HEK293T (cell line): ENCODE measurements around the gene IGSF23.
A peak's percentile ranks its signal among the peaks of the same experiment; 100 is the strongest.

Source experiments
- CTCF ChIA-PET: fragments of 350-600 bp; formaldehyde crosslinking; extraction: SDS; loops from one replicate; lab custom pipeline; 2021; ENCODE audit warnings: antibody characterized with exemption, inconsistent platforms; lab: Yijun Ruan, JAX
- POLR2A ChIA-PET: fragments of 350-600 bp; formaldehyde crosslinking; extraction: SDS; loops from one replicate; lab custom pipeline; 2020; ENCODE audit warnings: antibody characterized with exemption, inconsistent platforms; lab: Yijun Ruan, JAX
- DNase-seq: peaks from one replicate; pipeline ENCODE4 v3.0.0; 2012; ENCODE audit warnings: mixed read lengths; ENCODE audit errors: extremely low spot score
- ARNT ChIP-seq: fragments of 450-650 bp; IDR thresholded peaks from 2 replicates; pipeline ENCODE4 v1.6.1; 2017; ENCODE audit warnings: mild to moderate bottlenecking
- BHLHE40 ChIP-seq: fragments of 450-650 bp; IDR thresholded peaks from 2 replicates; pipeline ENCODE4 v1.6.1; 2016; ENCODE audit warnings: mild to moderate bottlenecking, moderate library complexity, borderline replicate concordance
- CTBP1 ChIP-seq: fragments of 450-650 bp; IDR thresholded peaks from 2 replicates; pipeline ENCODE4 v1.6.1; 2016; ENCODE audit warnings: borderline replicate concordance
- ELF4 ChIP-seq: fragments of 450-650 bp; IDR thresholded peaks from 2 replicates; pipeline ENCODE4 v1.6.1; 2017; ENCODE audit warnings: antibody characterized with exemption
- FOXA1 ChIP-seq: fragments of 450-650 bp; IDR thresholded peaks from 2 replicates; pipeline ENCODE4 v1.6.1; 2016; ENCODE audit warnings: mild to moderate bottlenecking
- FOXK2 ChIP-seq: fragments of 450-650 bp; IDR thresholded peaks from 2 replicates; pipeline ENCODE4 v1.6.1; 2016; ENCODE audit warnings: mild to moderate bottlenecking
- FOXM1 ChIP-seq: fragments of 450-650 bp; IDR thresholded peaks from 2 replicates; pipeline ENCODE4 v1.6.1; 2017; ENCODE audit warnings: mild to moderate bottlenecking, borderline replicate concordance
- HDGF ChIP-seq: fragments of 450-650 bp; IDR thresholded peaks from 2 replicates; pipeline ENCODE4 v1.6.1; 2017; ENCODE audit warnings: antibody characterized with exemption, borderline replicate concordance
- L3MBTL2 ChIP-seq: fragments of 450-650 bp; conservative IDR thresholded peaks from 2 replicates; pipeline ENCODE4 v1.6.1; 2016; ENCODE audit warnings: mild to moderate bottlenecking
- LEF1 ChIP-seq: fragments of 450-650 bp; IDR thresholded peaks from 2 replicates; pipeline ENCODE4 v1.6.1; 2017; ENCODE audit warnings: mild to moderate bottlenecking, borderline replicate concordance
- NFRKB ChIP-seq: fragments of 450-650 bp; IDR thresholded peaks from 2 replicates; pipeline ENCODE4 v1.6.1; 2016; ENCODE audit warnings: mild to moderate bottlenecking, moderate library complexity
- SP1 ChIP-seq: fragments of 450-650 bp; IDR thresholded peaks from 2 replicates; pipeline ENCODE4 v1.6.1; 2017
- SUZ12 ChIP-seq: fragments of 450-650 bp; IDR thresholded peaks from 2 replicates; pipeline ENCODE4 v1.6.1; 2016; ENCODE audit warnings: mild to moderate bottlenecking
- TARDBP ChIP-seq: fragments of 450-650 bp; IDR thresholded peaks from 2 replicates; pipeline ENCODE4 v1.6.1; 2016
- ZNF384 ChIP-seq: fragments of 450-650 bp; IDR thresholded peaks from 2 replicates; pipeline ENCODE4 v1.6.1; 2016
- TF ChIP-seq, protein P1 (sequence below): fragments of 450-650 bp; IDR thresholded peaks from 2 replicates; pipeline ENCODE4 v1.6.1; 2016

Gene IGSF23, protein sequence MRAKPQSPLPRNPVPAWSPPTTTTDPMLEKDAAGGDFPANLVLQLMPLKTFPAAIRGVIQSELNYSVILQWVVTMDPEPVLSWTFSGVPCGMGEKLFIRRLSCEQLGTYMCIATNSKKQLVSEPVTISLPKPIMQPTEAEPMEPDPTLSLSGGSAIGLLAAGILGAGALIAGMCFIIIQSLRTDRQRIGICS

DNA sequence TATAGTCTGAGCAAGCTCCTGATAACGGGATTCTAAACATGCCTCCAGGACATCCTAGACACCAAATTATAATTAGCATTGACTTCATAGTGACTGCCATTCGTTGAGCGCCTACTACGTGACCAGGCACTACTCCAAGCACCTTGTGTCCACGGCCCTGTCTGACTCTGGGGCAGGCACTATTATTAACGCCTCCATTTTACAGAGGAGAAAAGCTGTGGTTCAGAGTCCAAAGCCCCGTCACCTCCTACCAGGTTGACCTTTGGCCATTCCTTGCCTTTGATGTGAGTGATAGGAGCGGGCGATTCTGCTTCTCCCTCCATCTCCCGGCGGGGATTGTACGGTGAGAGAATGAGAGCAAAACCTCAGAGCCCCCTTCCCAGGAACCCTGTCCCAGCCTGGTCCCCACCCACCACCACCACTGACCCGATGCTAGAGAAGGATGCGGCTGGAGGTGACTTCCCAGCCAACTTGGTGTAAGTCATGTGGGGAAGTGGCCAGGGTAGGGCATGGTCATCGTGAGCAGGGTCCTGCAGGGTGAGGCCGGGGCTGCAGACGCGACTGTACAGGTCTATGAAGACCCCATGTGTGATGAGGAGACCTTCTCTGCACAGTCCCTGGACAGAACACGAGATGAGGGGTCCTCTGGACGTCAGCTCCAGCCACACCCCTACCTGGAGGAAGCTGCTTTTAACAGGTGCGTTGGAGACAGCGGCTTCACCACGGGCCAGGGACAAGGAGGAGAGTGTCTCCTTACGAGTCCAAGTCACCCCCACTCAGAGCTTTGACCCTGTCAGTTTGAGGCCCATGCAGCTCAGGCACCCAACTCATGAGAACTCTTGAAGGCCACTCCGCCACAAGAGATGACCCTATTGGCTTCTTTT, at the start of gene IGSF23:
TSS of gene IGSF23 (plus strand) at position 269 of the 884 bp plus-strand sequence. CDS start at position 352, 83 bp downstream.
- ChIA-PET POLR2A (no interaction called here), CTCF (no interaction called here)
- no peak for DNase-seq
- TF ChIP-seq FOXM1 = no peak
- TF ChIP-seq CTBP1 = no peak
- no peak for TF ChIP-seq ZNF384
- no peak for TF ChIP-seq L3MBTL2
- TF ChIP-seq FOXA1 = no peak
- TF ChIP-seq ELF4 = no peak
- no peak for TF ChIP-seq ARNT
- no peak for TF ChIP-seq LEF1
- no peak for TF ChIP-seq SUZ12
- TF ChIP-seq NFRKB = no peak
- no peak for TF ChIP-seq FOXK2
- no peak for TF ChIP-seq BHLHE40
- no peak for TF ChIP-seq SP1
- TF ChIP-seq TARDBP = no peak
- TF ChIP-seq HDGF = no peak

DNA sequence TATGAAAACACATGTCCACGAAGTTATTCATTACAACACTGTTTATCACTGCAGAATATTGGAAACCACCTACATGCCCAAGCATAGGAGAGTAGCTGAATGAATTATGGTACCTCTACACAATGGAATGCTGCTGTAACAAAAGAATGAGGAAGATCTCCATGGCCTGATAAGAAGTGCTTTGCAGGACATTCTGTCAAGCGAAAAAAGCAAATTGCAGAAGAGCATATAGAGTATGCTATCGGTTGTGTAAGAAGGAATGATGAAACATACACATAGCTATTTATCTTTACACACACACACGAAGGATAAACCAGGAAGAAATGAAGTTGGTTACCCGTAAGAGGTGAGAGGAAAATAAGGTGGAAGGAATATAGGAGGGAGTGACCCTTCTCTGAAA, 46.4 kb upstream of the IGSF23 start:
- POLR2A ChIA-PET = no interaction called here
- CTCF ChIA-PET = no interaction called here
- TF ChIP-seq HDGF = no peak
- no peak for TF ChIP-seq ELF4
- TF ChIP-seq BHLHE40 = no peak
- TF ChIP-seq ZNF384 = no peak
- TF ChIP-seq ARNT = no peak
- no peak for TF ChIP-seq FOXM1
- no peak for DNase-seq

DNA sequence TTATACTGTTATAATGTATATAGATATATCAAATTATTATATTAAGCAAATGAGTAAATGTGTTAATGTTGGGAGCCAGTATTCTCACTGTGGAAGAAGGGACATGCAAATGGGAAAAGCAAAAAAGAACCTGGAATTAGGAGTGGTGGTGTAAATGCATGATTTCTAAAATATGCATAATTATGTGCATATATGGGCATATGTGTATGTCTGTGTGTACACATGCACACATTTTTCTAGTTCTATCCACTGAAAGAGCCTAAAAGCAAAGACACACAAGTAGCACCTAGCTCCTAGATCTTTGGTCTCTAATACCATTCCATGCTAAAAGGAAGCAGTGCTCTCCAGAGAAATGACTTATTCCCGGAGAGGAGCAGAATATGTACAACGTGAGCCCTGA, 45.6 kb upstream of the IGSF23 start:
- ChIA-PET POLR2A (no interaction called here), CTCF (no interaction called here)
- TF ChIP-seq TARDBP (no peak), SP1 (no peak)
- no peak for DNase-seq

DNA sequence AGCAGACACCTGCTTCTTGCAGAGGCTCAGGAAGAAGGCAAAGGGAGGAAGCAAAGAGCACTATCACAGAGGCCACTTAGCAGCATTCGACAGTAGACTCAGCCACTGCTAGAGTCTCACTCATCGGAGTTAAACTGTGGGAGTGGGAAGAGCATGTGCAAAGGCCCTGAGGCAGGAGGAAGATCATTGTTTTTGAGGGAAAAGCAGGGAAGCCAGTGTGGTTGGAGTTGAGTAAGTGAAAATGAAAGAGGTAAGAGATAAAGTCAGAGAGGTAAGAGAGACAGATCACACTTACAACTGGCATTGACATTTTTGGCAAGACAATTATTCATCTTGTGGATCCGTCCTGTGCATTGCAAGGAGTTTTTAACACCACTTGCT, 42.8 kb upstream of the IGSF23 start:
- DNase-seq = no peak
- POLR2A ChIA-PET = interaction anchor here (0.6 to 1.3 kb wide), 2 partner anchors 87 to 106 kb away, joined by 4 to 5 read pairs; no protein-coding TSS in a partner anchor
- TF ChIP-seq NFRKB = no peak
- CTCF ChIA-PET = interaction anchor here (0.6 to 1.6 kb wide), 21 partner anchors 12 to 1355 kb away, joined by 3 to 18 read pairs (median 4); partner anchors contain the start of gene PVR

DNA sequence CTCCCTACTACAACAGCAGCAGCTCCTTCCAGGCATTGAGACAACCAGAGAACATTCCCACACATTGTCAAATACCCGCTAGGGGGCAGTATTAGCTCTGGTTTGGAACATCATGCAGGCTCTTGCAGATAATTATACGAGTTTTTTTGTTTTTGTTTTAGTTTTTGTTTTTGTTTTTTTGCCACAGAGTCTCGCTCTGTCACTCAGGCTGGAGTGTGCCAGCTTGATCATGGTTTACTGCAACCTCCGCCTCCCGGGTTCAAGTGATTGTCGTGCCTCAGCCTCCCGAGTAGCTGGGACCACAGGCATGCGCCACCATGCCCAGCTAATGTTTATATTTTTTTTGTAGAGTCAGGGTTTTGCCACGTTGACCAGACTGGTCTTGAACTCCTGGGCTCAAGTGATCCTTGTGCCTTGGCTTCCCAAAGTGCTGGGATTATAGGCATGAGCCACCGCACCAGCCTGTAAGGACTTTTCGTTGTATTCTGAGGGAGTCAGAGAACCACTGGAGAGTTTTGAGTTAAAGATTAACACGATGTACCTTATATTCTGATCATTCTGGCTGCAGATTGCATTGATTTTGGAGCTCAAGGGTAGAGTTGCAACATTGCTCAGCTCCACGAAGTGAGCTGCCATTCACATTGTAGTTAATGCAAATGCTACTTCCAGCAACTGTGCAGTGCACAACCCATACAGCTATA, 42.2 kb upstream of the IGSF23 start:
- peak; percentile 71 for DNase-seq
- CTCF ChIA-PET = interaction anchor here (0.6 to 1.6 kb wide), 24 partner anchors 10 to 1355 kb away, joined by 3 to 18 read pairs (median 4); partner anchors contain the start of gene PVR
- TF ChIP-seq ZNF384 = no peak
- no peak for TF ChIP-seq CTBP1
- TF ChIP-seq FOXK2 = no peak
- no peak for TF ChIP-seq SUZ12
- TF ChIP-seq L3MBTL2 = no peak
- POLR2A ChIA-PET = interaction anchor here (0.6 to 1.3 kb wide), 2 partner anchors 86 to 106 kb away, joined by 4 to 5 read pairs; no protein-coding TSS in a partner anchor

DNA sequence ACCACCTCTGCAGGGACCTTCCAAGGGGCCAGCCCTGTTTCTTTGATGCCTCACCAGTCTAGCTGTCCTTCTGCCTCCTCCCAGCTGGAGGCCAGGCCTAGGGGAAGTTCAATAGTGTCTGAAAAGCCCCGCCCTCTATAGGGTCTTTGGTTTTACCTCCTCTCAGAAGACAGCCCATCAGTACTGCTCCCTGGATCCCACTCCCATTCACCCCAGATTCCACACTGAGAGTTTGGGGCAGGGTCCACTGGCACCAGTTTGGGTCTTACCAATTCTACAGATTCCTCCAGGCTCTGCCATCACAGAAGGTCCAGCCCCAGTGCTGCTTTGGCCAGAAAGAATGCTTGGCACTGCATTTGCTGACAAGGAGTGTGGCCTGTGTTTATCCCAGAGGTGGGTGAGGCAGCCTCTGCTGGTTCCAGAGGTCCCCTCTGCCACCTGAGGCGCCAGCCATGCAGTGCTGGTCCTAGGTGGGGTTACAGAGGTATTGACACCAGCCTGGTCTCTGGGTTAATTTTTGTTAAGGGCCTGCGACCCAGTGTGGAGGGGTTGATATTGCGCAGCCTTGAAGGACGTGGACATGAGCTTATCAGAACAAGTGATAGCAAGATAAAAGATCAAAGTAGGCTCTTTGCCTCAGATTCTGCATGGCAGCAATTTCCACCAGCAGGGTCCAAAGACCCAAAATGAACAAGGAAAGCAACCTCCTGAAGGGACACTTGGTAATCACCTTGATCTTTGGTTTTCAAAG, 41.4 kb upstream of the IGSF23 start:
- no peak for TF ChIP-seq ZNF384
- DNase-seq = no peak
- ChIA-PET CTCF (interaction anchor here (0.6 to 1.6 kb wide), 5 partner anchors 9 to 430 kb away, joined by 3 to 12 read pairs (median 3); no protein-coding TSS in a partner anchor), POLR2A (interaction anchor here (1.3 kb wide), 1 partner anchor 85 kb away, joined by 5 read pairs; no protein-coding TSS in a partner anchor)

DNA sequence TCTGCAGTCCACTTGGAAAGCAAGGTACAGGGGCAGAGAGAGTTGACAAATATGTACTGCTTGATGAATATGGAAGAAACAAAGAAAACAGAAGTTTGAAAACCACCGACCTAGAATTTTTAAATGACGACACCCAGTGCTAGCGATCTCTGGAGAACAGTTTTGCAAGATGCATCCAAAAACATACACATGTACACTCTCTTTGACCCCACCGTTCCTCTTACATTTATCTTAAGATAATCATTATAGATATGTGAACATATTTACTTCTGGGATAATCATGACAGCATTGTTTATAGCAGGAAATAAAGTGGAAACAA, 40.8 kb upstream of the IGSF23 start:
- CTCF ChIA-PET = interaction anchor here (0.6 kb wide), 1 partner anchor 117 kb away, joined by 3 read pairs; no protein-coding TSS in a partner anchor
- POLR2A ChIA-PET = no interaction called here

More for the DNA sequence above, 40.8 kb upstream of the IGSF23 start:
- no peak for TF ChIP-seq HDGF
- TF ChIP-seq FOXM1 = no peak
- TF ChIP-seq FOXK2 = no peak
- no peak for TF ChIP-seq FOXA1
- no peak for TF ChIP-seq SP1
- no peak for TF ChIP-seq LEF1
- no peak for TF ChIP-seq L3MBTL2
- no peak for TF ChIP-seq TARDBP
- TF ChIP-seq ELF4 = no peak
- no peak for TF ChIP-seq ARNT
- TF ChIP-seq BHLHE40 = no peak
- TF ChIP-seq, protein P1, sequence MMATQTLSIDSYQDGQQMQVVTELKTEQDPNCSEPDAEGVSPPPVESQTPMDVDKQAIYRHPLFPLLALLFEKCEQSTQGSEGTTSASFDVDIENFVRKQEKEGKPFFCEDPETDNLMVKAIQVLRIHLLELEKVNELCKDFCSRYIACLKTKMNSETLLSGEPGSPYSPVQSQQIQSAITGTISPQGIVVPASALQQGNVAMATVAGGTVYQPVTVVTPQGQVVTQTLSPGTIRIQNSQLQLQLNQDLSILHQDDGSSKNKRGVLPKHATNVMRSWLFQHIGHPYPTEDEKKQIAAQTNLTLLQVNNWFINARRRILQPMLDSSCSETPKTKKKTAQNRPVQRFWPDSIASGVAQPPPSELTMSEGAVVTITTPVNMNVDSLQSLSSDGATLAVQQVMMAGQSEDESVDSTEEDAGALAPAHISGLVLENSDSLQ = no peak
- no peak for DNase-seq
